Right atrium auricular region (tissue), 2 donors: ENCODE data around the gene BNC1. TPM values are rescaled to one million over a fixed set of nuclear protein-coding genes. Genes with fewer than 3 reads are reported as not detected.

Experiments
- DNase-seq: peaks from one replicate; pipeline ENCODE4 v3.0.0-alpha.2; 2019; ENCODE audit warnings: low spot score
- H3K27ac ChIP-seq, 2 donors: fragments of 200-600 bp; sonication (generic); 1 replicate in 1 of 2; 2 replicates in 1 of 2; pipeline ENCODE4 v1.5.1; 2016 to 2019
- H3K27me3 ChIP-seq, 2 donors: fragments of 200-600 bp; sonication (generic); one replicate each; pipeline versions ENCODE4 v1.5.1 to v1.6.0; 2017 to 2019
- H3K36me3 ChIP-seq: fragments of 200-600 bp; sonication (generic); one replicate; pipeline ENCODE4 v1.5.1; 2016
- H3K4me1 ChIP-seq, 2 donors: fragments of 200-600 bp; sonication (generic); one replicate each; pipeline versions ENCODE4 v1.5.1 to v1.6.0; 2017 to 2019
- H3K4me3 ChIP-seq, 2 donors: fragments of 200-600 bp; sonication (generic); 1 replicate in 1 of 2; 2 replicates in 1 of 2; pipeline ENCODE4 v1.5.1; 2017 to 2019; ENCODE audit warnings: mild to moderate bottlenecking in 1 of 2, moderate library complexity in 1 of 2
- H3K9me3 ChIP-seq, 2 donors: fragments of 200-600 bp; sonication (generic); one replicate each; pipeline ENCODE4 v1.5.1; 2019
- CTCF ChIP-seq, 2 donors: fragments of 200-600 bp; sonication (generic); IDR thresholded peaks; one replicate each; pipeline ENCODE4 v1.5.1; 2019; ENCODE audit warnings: antibody characterized with exemption in 2 of 2
- total RNA-seq, 2 donors: library from RNA; depleted of rRNA; stranded (reverse); fragments of >200 nt; gene quantifications; one replicate each; pipeline ENCODE4 v1.1.0, GENCODE V29; 2016

BNC1 gene
- total RNA-seq, result 10 to 100 TPM in 1 of 2 donors, 1 to 10 TPM in 1; 5.4 to 15.6 TPM

- no peaks in the 10 kb centered on the region for H3K36me3 ChIP-seq
- H3K9me3 ChIP-seq, result no peaks in the 10 kb centered on the region
- H3K4me3 ChIP-seq, result peak within 1 kb of the TSS; percentile 49 to 56
- no peaks in the 10 kb centered on the region for H3K4me1 ChIP-seq
- peaks cover 8 to 15% of the 10 kb centered on the region in 2 donors for H3K27me3 ChIP-seq
- TF ChIP-seq CTCF (IDR thresholded peaks at IDR 0.05), result no peak
- DNase-seq, result no peak
- peak within 1 kb of the TSS in 1 of 2 donors; percentile 31 for H3K27ac ChIP-seq
These were observed at the start of gene BNC1 for GRCh38 chr15:83284559-83285283. BNC1 (minus strand) TSS chr15:83284664; CDS start chr15:83284628, 36 bp downstream.

- no peak overlapping the region for H3K27ac ChIP-seq
- H3K9me3 ChIP-seq, result no peaks in the 10 kb centered on the region
- no peak for DNase-seq
- TF ChIP-seq CTCF (IDR thresholded peaks at IDR 0.05), result no peak
- no peaks in the 10 kb centered on the region for H3K27me3 ChIP-seq
- no peaks in the 10 kb centered on the region for H3K36me3 ChIP-seq
- no peak overlapping the region for H3K4me3 ChIP-seq
- no peaks in the 10 kb centered on the region for H3K4me1 ChIP-seq
These were observed 42.6 kb upstream of the BNC1 start for GRCh38 chr15:83327041-83327440.

- H3K27ac ChIP-seq, result no peak overlapping the region
- no peaks in the 10 kb centered on the region for H3K4me1 ChIP-seq
- no peak overlapping the region for H3K4me3 ChIP-seq
- H3K36me3 ChIP-seq, result no peaks in the 10 kb centered on the region
- TF ChIP-seq CTCF (IDR thresholded peaks at IDR 0.05), result no peak
- H3K27me3 ChIP-seq, result no peaks in the 10 kb centered on the region
- H3K9me3 ChIP-seq, result no peaks in the 10 kb centered on the region
- DNase-seq, result no peak
These were observed 40.3 kb upstream of the BNC1 start for GRCh38 chr15:83324799-83325198.

GRCh38 chr15:83323296-83323711 lies 38.8 kb upstream of the BNC1 start:
- no peak for DNase-seq
- H3K36me3 ChIP-seq, result no peaks in the 10 kb centered on the region
- no peak overlapping the region for H3K4me3 ChIP-seq
- no peak for TF ChIP-seq CTCF (IDR thresholded peaks at IDR 0.05)
- no peak overlapping the region for H3K27ac ChIP-seq
- H3K27me3 ChIP-seq, result no peaks in the 10 kb centered on the region
- no peaks in the 10 kb centered on the region for H3K9me3 ChIP-seq
- no peaks in the 10 kb centered on the region for H3K4me1 ChIP-seq

GRCh38 chr15:83322691-83323090 lies 38.2 kb upstream of the BNC1 start:
- no peak for DNase-seq
- no peak overlapping the region for H3K4me3 ChIP-seq
- no peak for TF ChIP-seq CTCF (IDR thresholded peaks at IDR 0.05)
- H3K27ac ChIP-seq, result no peak overlapping the region
- no peaks in the 10 kb centered on the region for H3K36me3 ChIP-seq
- no peaks in the 10 kb centered on the region for H3K27me3 ChIP-seq
- no peaks in the 10 kb centered on the region for H3K4me1 ChIP-seq
- H3K9me3 ChIP-seq, result no peaks in the 10 kb centered on the region

- Histone ChIP-seq H3K9me3 (no peaks in the 10 kb centered on the region), H3K4me3 (no peak overlapping the region), H3K4me1 (no peaks in the 10 kb centered on the region), H3K27ac (no peak overlapping the region), H3K27me3 (no peaks in the 10 kb centered on the region), H3K36me3 (no peaks in the 10 kb centered on the region)
- TF ChIP-seq CTCF (IDR thresholded peaks at IDR 0.05), result no peak
- no peak for DNase-seq
These were observed 37.6 kb upstream of the BNC1 start for GRCh38 chr15:83322061-83322460.
